GM19240 (cell line): Measurements from ENCODE around the gene GABRG3.
"Not testable (repeated sequence)": the region's sequence is repeated elsewhere in the genome, so short reads cannot be mapped to it uniquely, and the experiment has no call there.

ENCODE experiments used
- DNase-seq: peaks from one replicate; pipeline ENCODE4 v3.0.0; 2011; ENCODE audit warnings: low spot score; ENCODE audit not compliant: insufficient read length

GABRG3 gene

GRCh38 chr15:26996250-26996649 lies 25.3 kb downstream of the GABRG3 start:
- no peak for DNase-seq

- not testable (repeated sequence) for DNase-seq
Measured at GRCh38 chr15:27003003-27003402, 32.0 kb downstream of the GABRG3 start.

GRCh38 chr15:27004226-27004625 lies 33.2 kb downstream of the GABRG3 start:
- not testable (repeated sequence) for DNase-seq

GRCh38 chr15:27017168-27017809 lies 46.3 kb downstream of the GABRG3 start:
- DNase-seq = no peak

GRCh38 chr15:27019687-27020086 lies 48.7 kb downstream of the GABRG3 start:
- no peak for DNase-seq

GRCh38 chr15:27025481-27025966 lies 54.5 kb downstream of the GABRG3 start:
- no peak for DNase-seq

- DNase-seq = no peak
Measured at GRCh38 chr15:27027229-27027628, 56.2 kb downstream of the GABRG3 start.

- DNase-seq = no peak
Measured at GRCh38 chr15:27028858-27029477, 58.0 kb downstream of the GABRG3 start.

- no peak for DNase-seq
Measured at GRCh38 chr15:27036210-27036609, 65.2 kb downstream of the GABRG3 start.

GRCh38 chr15:27037501-27037900 lies 66.5 kb downstream of the GABRG3 start:
- DNase-seq = no peak

- no peak for DNase-seq
Measured at GRCh38 chr15:27039152-27039551, 68.2 kb downstream of the GABRG3 start.

GRCh38 chr15:27042230-27042629 lies 71.2 kb downstream of the GABRG3 start:
- no peak for DNase-seq

- DNase-seq = no peak
Measured at GRCh38 chr15:27042646-27043045, 71.7 kb downstream of the GABRG3 start.

- DNase-seq = no peak
Measured at GRCh38 chr15:27043770-27044169, 72.8 kb downstream of the GABRG3 start.

- no peak for DNase-seq
Measured at GRCh38 chr15:27045796-27046195, 74.8 kb downstream of the GABRG3 start.

- DNase-seq = no peak
Measured at GRCh38 chr15:27046880-27047279, 75.9 kb downstream of the GABRG3 start.

GRCh38 chr15:27050163-27050562 lies 79.2 kb downstream of the GABRG3 start:
- DNase-seq = no peak

GRCh38 chr15:27054426-27054825 lies 83.4 kb downstream of the GABRG3 start:
- no peak for DNase-seq

- no peak for DNase-seq
Measured at GRCh38 chr15:27057904-27058645, 87.1 kb downstream of the GABRG3 start.

GRCh38 chr15:27058939-27059338 lies 88.0 kb downstream of the GABRG3 start:
- DNase-seq = no peak

- no peak for DNase-seq
Measured at GRCh38 chr15:27059610-27060202, 88.7 kb downstream of the GABRG3 start.

GRCh38 chr15:27061739-27062138 lies 90.8 kb downstream of the GABRG3 start:
- DNase-seq = no peak
